HepG2 (cell line): ENCODE data around the gene GPC3. TPM values are rescaled to one million over a fixed set of nuclear protein-coding genes. Genes with fewer than 3 reads are reported as not detected.

ENCODE experiments used
- ARID3A ChIP-seq: IDR thresholded peaks from 2 replicates; pipeline ENCODE4 v1.6.1; 2012; ENCODE audit warnings: low read depth, low read length, improper control_type of control experiment
- GATAD2A ChIP-seq: IDR thresholded peaks from 2 replicates; pipeline ENCODE4 v1.6.1; 2016
- HCFC1 ChIP-seq: fragments of 150-350 bp; IDR thresholded peaks from 2 replicates; pipeline ENCODE4 v1.6.1; 2014; ENCODE audit warnings: low read depth, low read length
- HOMEZ ChIP-seq: IDR thresholded peaks from 2 replicates; pipeline ENCODE4 v1.6.1; 2016; ENCODE audit warnings: low read depth
- HOXA3 ChIP-seq: sonication (generic); formaldehyde crosslinking; IDR thresholded peaks from 2 replicates; pipeline ENCODE4 v1.5.0; 2020; ENCODE audit warnings: missing genetic modification reagents
- HOXA5 ChIP-seq: sonication (generic); formaldehyde crosslinking; IDR thresholded peaks from 2 replicates; pipeline ENCODE4 v1.4.0; 2020; ENCODE audit warnings: missing genetic modification reagents
- JUN ChIP-seq: sonication (generic); formaldehyde crosslinking; IDR thresholded peaks from 2 replicates; pipeline ENCODE4 v1.4.0; 2020; ENCODE audit warnings: mild to moderate bottlenecking, missing genetic modification reagents
- MBD4 ChIP-seq: IDR thresholded peaks from 2 replicates; pipeline ENCODE4 v1.6.1; 2012; ENCODE audit warnings: low read length, inconsistent platforms, borderline replicate concordance
- NCOA5 ChIP-seq: sonication (generic); formaldehyde crosslinking; IDR thresholded peaks from 2 replicates; pipeline ENCODE4 v1.4.0; 2020; ENCODE audit warnings: missing genetic modification reagents
- NFRKB ChIP-seq: fragments of 450-650 bp; IDR thresholded peaks from 2 replicates; pipeline ENCODE4 v1.6.1; 2017
- NR2F6 ChIP-seq, 2 experiments: IDR thresholded peaks; 2 replicates each; pipeline ENCODE4 v1.6.1; 2016; ENCODE audit warnings: antibody characterized with exemption in 1 of 2, mild to moderate bottlenecking in 1 of 2
- PATZ1 ChIP-seq: sonication (generic); formaldehyde crosslinking; IDR thresholded peaks from 2 replicates; pipeline ENCODE4 v1.4.0; 2020; ENCODE audit warnings: missing genetic modification reagents
- PITX1 ChIP-seq: sonication (generic); formaldehyde crosslinking; IDR thresholded peaks from 2 replicates; pipeline ENCODE4 v1.5.1; 2020; ENCODE audit warnings: mild to moderate bottlenecking, missing genetic modification reagents
- RCOR2 ChIP-seq: IDR thresholded peaks from 2 replicates; pipeline ENCODE4 v1.6.1; 2016; ENCODE audit warnings: missing biosample characterization, missing genetic modification reagents
- SKI ChIP-seq: fragments of 450-650 bp; IDR thresholded peaks from one replicate; pipeline ENCODE4 v1.6.1; 2018; ENCODE audit warnings: mild to moderate bottlenecking; ENCODE audit not compliant: partially characterized antibody
- SPEN ChIP-seq: sonication (generic); formaldehyde crosslinking; IDR thresholded peaks from 2 replicates; pipeline ENCODE4 v1.5.1; 2020; ENCODE audit warnings: low read depth, mild to moderate bottlenecking, missing genetic modification reagents
- ZGPAT ChIP-seq: IDR thresholded peaks from 2 replicates; pipeline ENCODE4 v1.6.1; 2016; ENCODE audit warnings: mild to moderate bottlenecking
- ZKSCAN8 ChIP-seq: IDR thresholded peaks from 2 replicates; pipeline ENCODE4 v1.6.1; 2016; ENCODE audit warnings: borderline replicate concordance, missing genetic modification reagents, missing compliant biosample characterization
- ZNF232 ChIP-seq: sonication (generic); formaldehyde crosslinking; IDR thresholded peaks from 2 replicates; pipeline ENCODE4 v1.4.0; 2020; ENCODE audit warnings: missing genetic modification reagents, borderline replicate concordance
- ZNF326 ChIP-seq: sonication (generic); formaldehyde crosslinking; IDR thresholded peaks from 2 replicates; pipeline ENCODE4 v1.4.0; 2020; ENCODE audit warnings: missing genetic modification reagents, borderline replicate concordance
- ZNF362 ChIP-seq: sonication (generic); formaldehyde crosslinking; IDR thresholded peaks from 2 replicates; pipeline ENCODE4 v1.4.0; 2020; ENCODE audit warnings: missing genetic modification reagents, mild to moderate bottlenecking, borderline replicate concordance
- ZNF468 ChIP-seq: sonication (generic); formaldehyde crosslinking; IDR thresholded peaks from 2 replicates; pipeline ENCODE4 v1.8.0; 2022; ENCODE audit warnings: mild to moderate bottlenecking, moderate library complexity, missing genetic modification reagents
- polyA plus RNA-seq, 8 experiments: library from polyadenylated mRNA; depleted of rRNA in 3 of 8; stranded (reverse) in 7 of 8; unstranded in 1 of 8; fragments of >200 nt; fragmentation: Illumina TruSeq in 4 of 8; extraction: Trizol in 4 of 8; gene quantifications; 2 replicates each; pipeline versions ENCODE4 v1.2.1 to v1.2.3, GENCODE V29; 2011 to 2016; ENCODE audit warnings: low read depth in 4 of 8, missing spikeins in 1 of 8, mixed read lengths in 1 of 8; ENCODE audit not compliant: insufficient read depth in 1 of 8
- total RNA-seq, 5 experiments: library from RNA; depleted of rRNA; stranded (reverse); fragments of >200 nt; fragmentation: Illumina TruSeq; extraction: Trizol; gene quantifications; 2 replicates each; pipeline ENCODE4 v1.2.3, GENCODE V29; 2016; ENCODE audit warnings: low read depth in 1 of 5

Gene GPC3
- total and polyA plus RNA-seq, 2 of the 13 experiments (the other 11 are each of a cell fraction or from before 2014, with no cell fraction given): 1,799 to 3,263 TPM

GRCh38 chrX:133994576-133994975 lies 9.2 kb upstream of the GPC3 start (continued):
- peak; percentile 76 for TF ChIP-seq ZGPAT
- peak; percentile 90 for TF ChIP-seq NR2F6 (IDR thresholded peaks at IDR 0.05)
- peak; percentile 84 for TF ChIP-seq NR2F6 (CRISPR knock-in tag; IDR thresholded peaks at IDR 0.05)
- TF ChIP-seq JUN (CRISPR knock-in tag): 0 out of 2 replicates have a peak, but pooled peaks have one; percentile 47
- TF ChIP-seq ARID3A: peak; percentile 39; the same call in 1 of the 2 replicates
- peak; percentile 58; the same call in 1 of the 2 replicates for TF ChIP-seq HOXA3 (CRISPR knock-in tag)
- peak; percentile 89 for TF ChIP-seq MBD4
- no peak for TF ChIP-seq ZNF468
- TF ChIP-seq HCFC1: no peak
- TF ChIP-seq GATAD2A: peak; percentile 94
- TF ChIP-seq ZNF326 (CRISPR knock-in tag): no peak
- TF ChIP-seq ZNF362 (CRISPR knock-in tag): peak; percentile 73; the same call in 1 of the 2 replicates
- TF ChIP-seq HOMEZ (CRISPR knock-in tag): peak; percentile 57; the same call in 1 of the 2 replicates
- no peak for TF ChIP-seq RCOR2 (CRISPR knock-in tag)
- peak; percentile 93 for TF ChIP-seq PITX1 (CRISPR knock-in tag)
- TF ChIP-seq ZNF232 (CRISPR knock-in tag): 0 out of 2 replicates have a peak, but pooled peaks have one; percentile 57
- peak; percentile 46; the same call in 1 of the 2 replicates for TF ChIP-seq HOXA5 (CRISPR knock-in tag)
- TF ChIP-seq ZKSCAN8 (CRISPR knock-in tag): peak; percentile 56; the same call in 1 of the 2 replicates
- no peak for TF ChIP-seq NFRKB
- peak; percentile 44; the same call in 1 of the 2 replicates for TF ChIP-seq SPEN
- peak; percentile 25 for TF ChIP-seq SKI
- no peak for TF ChIP-seq NCOA5 (CRISPR knock-in tag)
- TF ChIP-seq PATZ1 (CRISPR knock-in tag): peak; percentile 47; the same call in 1 of the 2 replicates
